ACC112 (cell line): Measurements from ENCODE around the gene PDCL2.
"Not testable (repeated sequence)": the region's sequence is repeated elsewhere in the genome, so short reads cannot be mapped to it uniquely, and the experiment has no call there.

ENCODE experiments used
- H2AFZ ChIP-seq: fragments of 200-600 bp; sonication (generic); one replicate; pipeline ENCODE4 v1.6.0; 2017; ENCODE audit warnings: antibody characterized with exemption, low read length; ENCODE audit not compliant: unreplicated experiment
- H3K27ac ChIP-seq: fragments of 200-600 bp; sonication (generic); 2 replicates; pipeline ENCODE4 v1.5.1; 2014; ENCODE audit warnings: low read depth, mild to moderate bottlenecking, antibody characterized with exemption, low read length, moderate library complexity
- H3K27me3 ChIP-seq: fragments of 200-600 bp; sonication (generic); 2 replicates; pipeline ENCODE4 v1.6.1; 2014; ENCODE audit warnings: mild to moderate bottlenecking, antibody characterized with exemption, low read length, moderate library complexity, mixed read lengths; ENCODE audit not compliant: insufficient read depth
- H3K36me3 ChIP-seq: fragments of 200-600 bp; sonication (generic); 2 replicates; pipeline ENCODE4 v1.6.1; 2016; ENCODE audit warnings: mild to moderate bottlenecking, antibody characterized with exemption, low read length, moderate library complexity, mixed read lengths; ENCODE audit not compliant: insufficient read depth
- H3K4me1 ChIP-seq: fragments of 200-600 bp; sonication (generic); one replicate; pipeline ENCODE4 v1.6.1; 2016; ENCODE audit warnings: low read length, mixed read lengths; ENCODE audit not compliant: insufficient read depth, unreplicated experiment, control insufficient read depth
- H3K4me3 ChIP-seq: fragments of 200-600 bp; sonication (generic); 2 replicates; pipeline ENCODE4 v1.5.1; 2014; ENCODE audit warnings: mild to moderate bottlenecking, low read depth, low read length
- H3K79me2 ChIP-seq: fragments of 200-600 bp; sonication (generic); one replicate; pipeline ENCODE4 v1.6.0; 2016; ENCODE audit warnings: low read length; ENCODE audit not compliant: control insufficient read depth, unreplicated experiment, insufficient read depth

The PDCL2 gene, protein sequence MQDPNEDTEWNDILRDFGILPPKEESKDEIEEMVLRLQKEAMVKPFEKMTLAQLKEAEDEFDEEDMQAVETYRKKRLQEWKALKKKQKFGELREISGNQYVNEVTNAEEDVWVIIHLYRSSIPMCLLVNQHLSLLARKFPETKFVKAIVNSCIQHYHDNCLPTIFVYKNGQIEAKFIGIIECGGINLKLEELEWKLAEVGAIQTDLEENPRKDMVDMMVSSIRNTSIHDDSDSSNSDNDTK

GRCh38 chr4:55592014-55592413 lies at the start of gene PDCL2:
PDCL2 (minus strand) TSS chr4:55592245; CDS start chr4:55592109, 136 bp downstream.
- Histone ChIP-seq H3K4me1 (no peaks in the 10 kb centered on the region), H3K79me2 (no peaks in the 10 kb centered on the region), H3K4me3 (no peak within 1 kb of the TSS), H3K27me3 (no peaks in the 10 kb centered on the region), H2AFZ (no peak within 1 kb of the TSS), H3K27ac (no peak within 1 kb of the TSS), H3K36me3 (no peaks in the 10 kb centered on the region)

- H3K27me3 ChIP-seq: peaks cover 28% of the 10 kb centered on the region
Measured at GRCh38 chr4:55637272-55637820, 45.3 kb upstream of the PDCL2 start.

DNA sequence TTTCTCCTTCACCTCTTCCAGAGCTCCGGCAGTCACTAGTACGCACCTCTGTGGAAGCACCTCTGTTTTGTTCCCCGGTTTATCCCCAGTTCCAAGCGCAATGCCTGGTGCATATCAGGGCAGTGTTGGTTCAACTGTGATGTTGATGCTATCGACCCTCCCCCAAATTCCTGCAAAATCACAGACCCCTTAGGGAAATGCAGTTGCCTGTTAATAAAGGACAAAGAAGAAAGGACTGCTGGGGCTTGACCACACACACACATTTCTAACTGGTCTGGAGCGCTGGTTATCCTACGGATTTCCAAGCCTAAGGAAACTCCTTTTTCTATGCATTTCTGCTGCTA lies 44.6 kb upstream of the PDCL2 start:
- Histone ChIP-seq H2AFZ (peak overlapping the region; percentile 83), H3K36me3 (no peaks in the 10 kb centered on the region), H3K4me3 (peak overlapping the region; percentile 88)

More at GRCh38 chr4:55637272-55637820, 45.3 kb upstream of the PDCL2 start:
- Histone ChIP-seq H3K36me3 (no peaks in the 10 kb centered on the region), H3K79me2 (no peaks in the 10 kb centered on the region), H3K27ac (no peak overlapping the region), H2AFZ (no peak overlapping the region), H3K4me1 (peaks cover 19% of the 10 kb centered on the region), H3K4me3 (no peak overlapping the region)

DNA sequence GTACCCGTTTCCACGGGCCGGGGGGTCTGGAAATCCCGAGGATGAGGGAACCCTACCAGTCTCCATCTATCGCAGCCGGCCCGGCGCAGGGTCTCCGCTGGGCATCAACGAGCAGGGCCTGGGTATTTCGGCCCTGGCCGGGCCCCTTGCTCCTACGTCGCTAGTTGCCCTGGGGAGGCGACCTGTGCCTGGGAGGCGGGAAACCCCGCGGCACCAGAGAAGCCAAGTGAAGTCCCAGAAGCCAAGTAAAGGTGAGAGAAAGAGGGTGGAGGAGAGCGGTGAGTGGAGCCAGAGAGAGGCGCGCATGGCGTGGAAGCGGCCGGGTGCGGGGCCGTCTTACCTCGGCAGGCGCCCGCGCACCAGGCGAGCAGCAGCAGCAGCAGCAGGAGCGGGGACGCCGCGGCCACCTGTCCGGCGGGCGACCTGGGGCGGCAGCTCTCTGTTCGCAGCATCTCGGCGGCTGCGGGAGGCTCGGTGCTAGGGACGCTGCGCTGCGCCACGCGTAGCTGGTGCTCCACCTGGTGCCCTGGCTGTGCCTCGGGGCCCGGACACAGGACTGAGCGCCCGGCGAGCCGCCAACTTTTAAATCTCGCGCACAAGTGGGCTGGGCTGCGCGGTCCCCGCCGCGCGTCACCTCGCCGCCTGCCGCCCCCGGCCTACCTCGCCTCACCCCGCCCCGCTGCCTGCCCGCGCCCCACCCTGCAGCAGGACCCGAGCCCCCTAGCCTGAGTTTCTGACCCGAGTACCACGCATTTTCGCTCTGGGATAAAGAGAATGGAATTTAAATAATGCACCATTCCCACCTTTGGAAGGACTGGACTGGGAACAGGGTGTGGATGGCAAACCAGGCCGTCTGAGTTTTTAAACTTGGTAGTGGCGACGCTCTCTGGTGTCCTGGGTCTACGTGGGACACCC lies 44.0 kb upstream of the PDCL2 start, which contains the start of gene NMU:
NMU (minus strand) TSS at position 558 of the 915 bp plus-strand sequence; CDS start at position 452, 106 bp downstream.
- Histone ChIP-seq H3K4me3 (peak within 1 kb of the TSS; percentile 88), H3K4me1 (peaks cover 19% of the 10 kb centered on the region), H3K36me3 (no peaks in the 10 kb centered on the region), H3K79me2 (no peaks in the 10 kb centered on the region), H2AFZ (peak within 1 kb of the TSS; percentile 83), H3K27me3 (peaks cover 28% of the 10 kb centered on the region), H3K27ac (no peak within 1 kb of the TSS)

More for the DNA sequence above, 44.6 kb upstream of the PDCL2 start:
- Histone ChIP-seq H3K27ac (no peak overlapping the region), H3K79me2 (no peaks in the 10 kb centered on the region), H3K4me1 (peaks cover 19% of the 10 kb centered on the region), H3K27me3 (peaks cover 28% of the 10 kb centered on the region)

- H3K27ac ChIP-seq: no peak overlapping the region
- H3K36me3 ChIP-seq: no peaks in the 10 kb centered on the region
- peaks cover 19% of the 10 kb centered on the region for H3K4me1 ChIP-seq
- peak overlapping the region; percentile 83 for H2AFZ ChIP-seq
- H3K4me3 ChIP-seq: peak overlapping the region; percentile 88
- H3K27me3 ChIP-seq: peaks cover 28% of the 10 kb centered on the region
- H3K79me2 ChIP-seq: no peaks in the 10 kb centered on the region
Measured at GRCh38 chr4:55635282-55635681, 43.2 kb upstream of the PDCL2 start.

DNA sequence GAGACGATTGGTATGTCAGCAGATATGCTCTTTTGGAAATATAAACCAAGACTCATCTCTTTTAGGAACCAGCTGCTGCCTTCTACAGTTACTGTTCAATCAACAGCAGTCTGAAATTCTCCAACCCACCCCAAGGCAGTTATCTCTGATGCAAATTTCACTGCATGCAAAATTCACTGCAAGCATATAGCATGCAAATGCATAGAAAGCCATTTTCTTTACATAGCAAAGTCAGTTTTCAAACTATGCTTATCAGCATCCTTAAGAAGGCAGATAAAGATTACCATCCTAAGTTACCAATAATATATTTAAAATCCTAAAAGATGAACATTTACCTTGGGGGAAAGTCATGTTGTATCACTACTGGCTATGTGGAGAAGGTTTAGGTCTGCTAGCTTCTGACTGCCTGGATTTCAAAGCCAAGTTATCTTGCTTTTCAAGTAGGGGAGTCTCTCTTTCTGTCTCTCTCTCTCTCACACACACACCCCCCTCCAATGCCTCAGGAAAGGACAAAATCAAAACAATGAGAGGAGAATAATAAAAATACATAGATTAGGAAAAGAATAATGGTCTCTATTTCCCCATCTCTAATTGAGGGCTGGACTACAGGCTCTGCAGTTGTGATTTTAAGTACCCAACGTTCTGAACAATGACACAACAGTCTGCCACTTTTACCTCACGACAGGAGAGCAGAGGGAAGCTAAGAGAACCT lies 42.5 kb upstream of the PDCL2 start:
- H3K4me1 ChIP-seq: peaks cover 19% of the 10 kb centered on the region
- peak overlapping the region; percentile 83 for H2AFZ ChIP-seq
- peaks cover 28% of the 10 kb centered on the region for H3K27me3 ChIP-seq
- H3K79me2 ChIP-seq: no peaks in the 10 kb centered on the region
- no peak overlapping the region for H3K27ac ChIP-seq
- H3K36me3 ChIP-seq: no peaks in the 10 kb centered on the region
- peak overlapping the region; percentile 88; the same call in 1 of the 2 replicates for H3K4me3 ChIP-seq

DNA sequence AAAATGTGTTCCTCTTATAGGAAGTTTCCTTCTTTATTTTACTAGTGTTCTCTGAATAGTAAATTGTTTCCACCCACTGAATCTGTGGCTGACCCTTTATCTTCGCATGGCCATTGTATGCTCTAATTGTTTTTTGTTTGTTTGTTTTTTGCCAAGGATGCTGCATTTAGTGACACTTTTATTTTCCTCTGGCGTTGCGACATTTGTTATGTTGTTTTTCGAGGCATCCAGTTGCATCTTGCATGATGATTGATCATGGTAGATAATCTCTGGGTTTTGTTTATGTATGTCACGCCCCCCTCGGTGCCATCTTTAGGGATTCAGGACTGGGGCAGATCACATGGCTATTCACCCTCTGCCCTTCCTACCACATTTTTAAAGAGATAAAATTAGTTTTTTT lies 41.9 kb upstream of the PDCL2 start:
- no peak overlapping the region for H3K27ac ChIP-seq
- no peaks in the 10 kb centered on the region for H3K79me2 ChIP-seq
- H3K4me1 ChIP-seq: peaks cover 19% of the 10 kb centered on the region
- no peaks in the 10 kb centered on the region for H3K36me3 ChIP-seq
- H3K4me3 ChIP-seq: no peak overlapping the region
- no peak overlapping the region for H2AFZ ChIP-seq
- H3K27me3 ChIP-seq: peaks cover 28% of the 10 kb centered on the region

DNA sequence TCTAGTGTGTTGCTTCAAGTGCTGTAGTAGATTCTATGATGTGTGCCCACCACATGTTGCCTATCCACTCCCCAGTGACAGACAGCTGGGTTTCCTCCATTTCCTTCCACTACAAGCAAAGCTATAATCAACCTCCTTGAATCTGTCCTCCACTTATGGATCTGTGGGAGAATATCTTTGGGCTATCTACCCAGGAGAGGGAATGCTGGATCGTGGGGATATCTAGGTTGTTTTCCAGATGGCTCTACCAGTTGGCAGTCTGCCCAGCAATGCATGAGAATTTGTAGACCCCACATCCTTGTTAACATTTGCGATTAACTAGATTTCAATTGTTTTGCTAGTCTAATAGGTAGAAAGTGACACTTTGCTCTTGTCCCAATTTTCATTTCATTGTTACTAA lies 33.8 kb upstream of the PDCL2 start:
- Histone ChIP-seq H3K36me3 (no peaks in the 10 kb centered on the region), H3K27ac (no peak overlapping the region), H2AFZ (no peak overlapping the region), H3K4me1 (no peaks in the 10 kb centered on the region), H3K79me2 (no peaks in the 10 kb centered on the region), H3K27me3 (no peaks in the 10 kb centered on the region), H3K4me3 (no peak overlapping the region)

GRCh38 chr4:55624063-55624462 lies 32.0 kb upstream of the PDCL2 start:
- not testable (repeated sequence) for H3K79me2 ChIP-seq, H3K4me3 ChIP-seq, H3K4me1 ChIP-seq, H3K27me3 ChIP-seq, H2AFZ ChIP-seq, H3K36me3 ChIP-seq, H3K27ac ChIP-seq

DNA sequence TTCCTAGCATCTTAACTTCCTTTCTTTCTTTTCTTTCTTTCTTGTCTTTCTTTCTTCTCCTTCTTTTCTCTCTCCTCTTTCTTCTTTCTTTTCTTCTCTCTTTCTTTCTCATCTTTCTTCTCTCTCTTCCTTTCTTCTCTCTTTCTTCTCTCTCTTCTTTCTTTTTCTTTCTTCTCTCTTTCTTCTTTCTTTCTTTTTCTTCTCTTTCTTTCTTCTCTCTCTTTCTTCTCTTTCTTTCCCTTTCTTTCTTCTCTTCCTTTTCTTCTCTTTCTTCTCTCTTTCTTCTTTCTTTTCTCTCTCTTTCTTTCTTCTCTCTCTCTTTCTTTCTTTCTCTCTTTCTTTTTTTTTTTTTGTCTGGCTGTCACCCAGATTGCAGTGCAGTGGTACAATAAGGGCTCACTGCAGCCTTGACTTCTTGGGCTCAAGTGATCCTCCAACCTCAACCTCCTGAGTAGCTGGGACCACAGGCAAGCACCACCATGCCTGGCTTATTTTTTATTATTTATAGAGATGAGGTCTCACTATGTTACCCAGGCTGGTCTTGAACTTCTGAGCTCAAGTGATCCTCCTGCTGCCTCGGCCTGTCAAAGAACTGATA lies 26.6 kb upstream of the PDCL2 start:
- Histone ChIP-seq H3K79me2 (no peaks in the 10 kb centered on the region), H3K36me3 (no peaks in the 10 kb centered on the region), H3K27ac (no peak overlapping the region), H3K27me3 (no peaks in the 10 kb centered on the region), H3K4me1 (no peaks in the 10 kb centered on the region), H2AFZ (no peak overlapping the region), H3K4me3 (no peak overlapping the region)
